GM19452 (cell line): ENCODE results near the gene SUN1.
A peak's percentile ranks its signal among the peaks of the same experiment; 100 is the strongest.

Experiments used
- ATAC-seq: cut with Tn5 transposase; IDR thresholded peaks from one replicate; pipeline ENCODE4 v1.9.1; 2021; ENCODE audit not compliant: unreplicated experiment

The SUN1 gene

DNA sequence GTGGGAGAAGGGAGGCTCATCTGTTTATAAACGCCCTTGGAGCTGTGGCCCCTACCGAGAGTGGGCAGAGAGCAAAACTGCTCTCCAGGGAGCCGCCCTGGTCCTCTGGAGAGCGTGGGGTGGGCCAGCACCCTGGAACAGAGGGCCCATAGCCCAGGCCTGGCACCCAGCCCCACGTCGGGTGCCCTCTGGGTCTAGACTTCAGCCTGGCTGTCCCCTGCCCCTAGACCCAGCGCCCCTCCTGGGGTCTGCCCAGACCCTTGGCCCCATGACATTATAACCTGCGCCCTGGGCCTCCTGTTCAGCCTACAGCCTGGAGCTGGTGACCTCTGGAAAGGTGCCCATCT lies 68.7 kb downstream of the SUN1 start:
- no peak for ATAC-seq

DNA sequence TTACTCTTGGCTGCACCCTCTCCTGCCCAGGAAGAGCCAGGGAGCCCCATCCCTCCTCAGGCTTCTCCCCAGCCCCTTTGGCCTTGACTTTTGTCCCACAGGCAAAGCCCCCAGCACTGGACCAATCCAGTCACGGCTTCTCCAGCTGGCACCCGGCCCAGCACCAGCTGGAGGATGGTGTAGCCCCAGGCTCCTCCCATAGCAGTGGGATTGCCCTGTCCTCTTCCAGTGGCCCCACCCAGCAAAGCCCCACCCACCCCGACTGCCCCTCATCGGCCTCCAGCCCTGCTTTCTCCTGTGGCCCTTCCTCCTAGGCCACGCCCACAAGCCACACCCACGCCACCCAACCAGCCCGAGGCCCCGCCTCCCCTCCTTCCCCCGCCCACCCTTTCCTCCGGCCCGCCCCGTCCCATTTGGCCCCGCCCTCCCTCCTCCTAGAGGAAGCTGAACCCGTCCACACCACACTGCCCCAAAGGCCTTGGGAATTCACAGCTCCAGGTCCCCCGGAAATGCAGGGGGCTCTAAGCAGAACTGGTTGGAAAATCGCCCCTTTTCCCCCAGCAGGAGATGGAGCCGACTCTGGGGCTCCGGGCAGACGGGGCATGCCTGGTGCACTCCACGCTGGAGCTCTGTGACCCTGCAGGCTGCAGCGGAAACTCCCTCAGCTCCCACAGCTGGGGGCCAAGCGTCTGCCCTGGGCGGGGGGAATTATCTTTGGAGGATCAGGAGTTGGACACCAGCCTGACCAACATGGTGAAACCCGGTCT lies 69.3 kb downstream of the SUN1 start:
- no peak for ATAC-seq

DNA sequence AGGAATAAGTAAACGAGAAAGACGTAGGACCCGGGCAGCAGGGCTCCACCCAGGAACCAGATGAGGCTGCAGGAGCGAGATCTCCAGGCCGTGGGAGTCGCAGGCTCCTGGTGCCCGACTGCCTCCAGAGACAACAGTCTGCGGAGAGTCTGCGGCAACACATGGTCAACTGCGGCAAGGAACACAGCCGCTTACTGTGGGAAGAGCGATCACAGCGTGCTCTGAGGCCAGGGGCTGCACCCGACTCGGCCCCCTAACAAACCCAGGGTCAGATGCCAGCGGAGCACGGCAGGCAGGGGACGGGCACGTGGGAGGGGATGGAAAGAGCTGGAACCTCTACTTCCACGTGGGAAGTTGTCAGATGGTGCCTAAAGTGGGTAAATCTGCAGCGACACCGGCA lies 70.7 kb downstream of the SUN1 start:
- no peak for ATAC-seq

DNA sequence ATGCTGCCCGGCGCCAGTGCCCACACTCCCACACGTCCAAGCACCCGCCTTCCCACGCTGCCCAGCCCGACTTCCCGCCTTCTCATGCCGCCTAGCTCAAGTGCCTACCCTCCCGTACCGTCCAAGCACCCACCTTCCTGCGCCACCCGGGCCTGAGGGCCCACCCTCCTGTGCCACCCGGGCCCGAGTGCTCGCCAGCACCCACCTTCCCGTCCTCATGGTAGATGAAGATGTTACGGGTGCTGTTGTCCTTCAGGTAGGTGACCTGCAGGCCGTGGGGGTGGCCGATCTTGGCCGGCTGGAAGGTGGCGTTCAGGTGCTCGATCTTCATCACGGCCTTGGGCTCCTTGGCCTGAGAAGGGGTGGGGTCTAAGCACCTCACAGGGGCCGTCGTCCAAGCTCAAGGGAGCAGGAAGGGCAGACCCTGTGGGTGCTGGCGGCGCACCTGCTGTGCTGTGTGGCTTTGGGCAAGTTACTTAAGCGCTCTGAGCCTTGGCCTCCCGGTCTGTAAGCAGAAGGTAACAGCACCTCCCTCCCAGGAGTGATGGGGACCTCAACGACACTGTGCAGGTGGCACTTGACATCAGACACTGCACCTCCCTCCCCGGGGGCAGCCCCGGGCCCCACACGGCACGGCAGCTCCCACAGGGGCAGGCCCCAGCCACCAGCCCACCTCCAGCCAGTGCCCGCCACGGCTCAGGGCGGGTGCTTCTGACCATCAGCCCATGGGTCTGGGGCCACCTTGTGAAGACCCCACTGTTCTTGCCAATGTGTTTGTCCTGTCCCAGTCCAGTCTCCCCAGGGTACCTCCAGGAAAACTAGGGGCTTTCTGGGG lies 71.9 kb downstream of the SUN1 start:
- no peak for ATAC-seq

DNA sequence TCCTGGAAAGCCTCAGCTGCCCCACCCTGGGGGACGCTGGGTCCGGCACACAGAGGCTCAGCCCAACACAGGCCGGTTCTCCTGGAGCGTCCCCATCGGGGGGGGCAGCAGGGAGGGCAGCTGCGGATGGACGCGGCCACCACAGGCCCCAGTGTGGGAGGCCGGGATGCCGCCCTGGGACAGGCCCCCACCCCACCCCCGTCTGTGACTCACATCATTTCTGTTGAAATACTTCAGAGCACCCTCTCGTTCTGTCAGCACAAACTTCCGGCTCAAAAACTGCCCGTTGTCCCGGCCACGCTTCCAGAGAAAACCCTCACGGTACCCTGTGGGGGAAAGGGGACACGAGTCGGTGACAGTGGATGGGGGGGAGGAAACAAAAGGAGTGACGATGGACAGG lies 72.6 kb downstream of the SUN1 start:
- ATAC-seq: no peak

DNA sequence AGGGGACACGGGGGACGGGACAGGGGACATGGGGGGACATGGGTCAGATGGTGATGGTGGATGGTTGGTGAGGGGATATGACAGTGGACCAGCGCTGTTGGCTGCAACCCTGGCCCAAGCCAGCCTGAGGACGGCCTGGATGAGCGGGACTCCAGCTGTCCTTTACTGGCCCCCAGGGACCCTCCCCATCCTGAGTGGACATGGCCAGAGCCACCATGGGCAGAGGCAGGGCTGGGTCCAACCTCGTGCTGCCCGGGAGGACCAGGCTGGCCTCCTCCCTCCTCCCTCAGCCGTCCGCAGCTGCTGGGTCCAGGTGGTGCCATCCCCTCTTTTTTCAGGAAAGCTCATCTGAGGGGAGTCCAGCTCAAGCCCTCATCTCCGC lies 74.5 kb downstream of the SUN1 start:
- no peak for ATAC-seq

DNA sequence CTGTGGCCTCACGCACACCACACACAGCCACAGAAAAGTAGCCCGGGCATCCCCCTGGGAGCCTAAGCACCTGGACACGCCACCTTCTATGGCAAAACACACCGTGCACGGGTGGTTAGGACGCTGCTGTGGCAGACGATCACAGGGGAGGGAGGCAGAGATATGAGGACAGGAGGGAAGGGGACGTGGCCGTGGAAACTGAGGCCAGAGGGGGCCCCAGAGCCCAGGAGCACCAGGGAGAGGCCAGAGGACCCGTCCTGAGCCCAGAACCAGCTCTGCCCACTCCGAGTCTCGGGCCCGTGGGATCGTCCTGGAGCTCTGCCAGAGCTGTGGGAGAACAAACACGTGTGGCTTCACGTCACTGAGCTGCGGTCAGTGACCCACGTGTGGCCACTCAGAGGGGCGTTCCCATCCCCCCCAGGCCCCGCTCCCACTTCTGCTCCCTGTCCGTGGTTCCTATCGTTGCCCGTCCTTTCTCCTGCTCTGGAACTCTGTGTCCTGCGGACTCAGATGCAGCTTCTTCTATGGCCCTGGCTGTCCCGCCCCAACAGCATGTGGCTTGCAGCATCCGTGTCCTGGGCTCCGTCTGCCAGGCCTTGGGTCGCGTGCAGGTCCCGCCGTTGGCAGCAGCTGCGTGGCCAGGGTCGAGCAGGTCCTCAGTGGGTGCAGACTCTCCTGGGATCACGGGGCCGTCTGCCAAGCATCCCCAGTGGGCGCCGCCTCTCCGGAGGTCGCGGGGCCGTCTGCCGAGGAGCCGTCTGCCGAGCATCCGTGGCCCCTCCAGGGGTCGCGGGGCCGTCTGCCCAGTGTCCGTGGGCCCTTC lies 75.1 kb downstream of the SUN1 start:
- no peak for ATAC-seq

DNA sequence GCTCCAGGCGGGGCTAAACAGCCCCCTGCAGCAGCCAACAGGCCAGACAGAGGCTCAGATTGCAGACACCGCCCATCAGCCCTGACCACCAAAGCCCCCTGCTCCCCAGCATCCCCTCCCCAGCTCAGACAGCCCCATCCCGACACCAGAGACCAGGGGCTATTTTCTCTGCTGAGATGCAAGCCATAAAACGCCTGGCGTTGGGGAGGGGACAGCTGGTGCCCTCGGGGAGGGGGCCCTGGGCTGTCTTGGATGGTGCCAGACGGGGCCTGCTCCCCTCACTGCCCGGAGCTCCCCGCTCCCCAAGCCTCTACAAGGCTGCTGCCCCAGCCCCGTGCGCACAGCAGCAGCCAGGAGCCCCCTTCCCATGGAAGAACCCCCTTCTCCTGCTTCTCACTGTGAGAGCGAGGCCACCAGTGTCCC lies 75.9 kb downstream of the SUN1 start:
- no peak for ATAC-seq

DNA sequence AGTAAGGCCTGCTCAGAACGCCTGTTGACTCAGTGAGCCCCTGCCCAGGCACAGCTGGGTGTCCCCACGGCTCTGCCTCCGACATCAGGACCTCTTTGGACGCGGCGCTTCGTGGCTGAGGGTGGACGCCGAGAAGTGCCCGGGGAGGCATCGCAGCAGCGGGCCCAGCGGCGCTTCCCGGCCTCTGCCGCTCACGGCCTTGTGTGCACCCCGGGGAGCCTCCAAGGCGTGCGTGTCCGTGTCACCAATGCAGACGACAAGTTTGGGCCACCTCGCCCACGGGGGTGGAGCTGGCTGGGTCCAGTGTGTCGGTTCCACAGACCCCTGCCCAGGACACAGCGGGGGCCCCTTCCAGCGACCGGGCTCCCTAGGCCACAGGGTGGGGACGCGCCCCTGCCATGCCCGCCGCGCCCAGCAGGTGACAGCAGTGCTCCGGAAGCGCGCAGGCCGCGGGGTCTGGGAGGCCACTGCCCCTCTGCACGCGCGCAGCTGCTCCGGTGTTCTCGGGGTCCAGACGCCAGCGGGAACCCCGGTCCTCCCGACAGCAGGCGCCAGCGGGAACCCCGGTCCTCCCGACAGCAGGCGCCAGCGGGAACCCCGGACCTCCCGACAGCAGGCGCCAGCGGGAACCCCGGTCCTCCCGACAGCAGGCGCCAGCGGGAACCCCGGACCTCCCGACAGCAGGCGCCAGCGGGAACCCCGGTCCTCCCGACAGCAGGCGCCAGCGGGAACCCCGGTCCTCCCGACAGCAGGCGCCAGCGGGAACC lies 76.5 kb downstream of the SUN1 start:
- ATAC-seq: peak; percentile 75

DNA sequence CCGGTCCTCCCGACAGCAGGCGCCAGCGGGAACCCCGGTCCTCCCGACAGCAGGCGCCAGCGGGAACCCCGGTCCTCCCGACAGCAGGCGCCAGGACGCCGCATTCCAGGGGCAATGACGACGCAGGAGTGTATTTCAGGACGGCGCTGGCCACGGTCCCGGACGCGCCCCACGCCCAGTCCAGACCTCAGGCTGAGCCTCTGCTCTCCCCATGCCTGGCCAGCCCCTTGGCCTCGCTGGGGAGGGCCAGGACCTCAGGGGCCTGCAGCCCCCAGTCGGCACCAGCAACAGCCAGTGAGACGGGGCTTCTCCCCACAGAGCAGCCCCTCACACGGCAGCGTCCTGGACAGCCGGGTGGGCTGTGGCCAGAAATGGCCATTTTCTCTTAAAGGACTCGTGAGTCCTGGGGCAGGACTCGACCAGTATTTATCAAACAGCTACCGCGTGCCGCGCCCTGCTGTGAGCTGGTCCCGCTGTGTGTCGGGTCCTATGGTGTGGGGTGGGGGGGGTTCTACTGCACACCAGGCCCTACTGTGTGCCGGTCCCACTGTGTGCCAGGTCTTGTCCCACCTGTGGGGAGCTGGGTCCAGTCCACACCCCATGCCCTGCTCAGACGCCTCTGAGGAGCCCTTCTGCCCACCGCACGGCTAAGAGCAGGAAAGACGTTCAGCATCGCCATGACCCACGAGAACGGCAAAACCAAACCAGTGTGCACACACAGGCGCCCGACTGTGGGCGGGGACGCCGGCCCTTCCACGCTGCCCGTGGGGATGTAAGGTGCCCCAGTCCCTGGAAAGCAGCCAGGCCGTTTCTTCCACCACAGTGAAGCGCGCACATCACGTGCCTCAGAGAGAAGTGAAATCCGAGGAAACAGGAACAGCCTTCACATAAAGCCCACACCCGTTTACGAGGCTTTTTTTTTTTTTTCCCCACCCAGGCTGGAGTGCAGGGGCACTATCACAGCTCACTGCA lies 77.4 kb downstream of the SUN1 start:
- ATAC-seq: no peak

DNA sequence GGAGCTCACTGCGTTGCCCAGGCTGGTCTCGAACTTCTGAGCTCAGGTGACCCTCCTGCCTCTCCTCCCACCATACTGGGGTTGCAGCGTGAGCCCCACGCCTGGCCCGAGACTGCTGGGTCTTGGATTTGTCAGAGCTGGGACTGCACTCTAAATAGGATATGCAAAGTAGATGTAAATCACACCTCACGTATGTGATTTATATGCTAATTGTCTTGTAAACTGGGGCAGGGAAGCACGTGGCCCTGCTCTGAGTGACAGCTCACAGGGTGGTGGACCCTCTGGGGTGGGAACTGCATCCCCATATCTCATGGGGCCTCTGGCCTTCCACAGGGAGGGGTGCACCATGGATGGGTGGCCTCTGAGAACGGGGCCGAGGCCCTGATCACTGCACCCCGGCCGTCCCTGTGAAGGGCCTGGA lies 78.2 kb downstream of the SUN1 start:
- ATAC-seq: no peak

DNA sequence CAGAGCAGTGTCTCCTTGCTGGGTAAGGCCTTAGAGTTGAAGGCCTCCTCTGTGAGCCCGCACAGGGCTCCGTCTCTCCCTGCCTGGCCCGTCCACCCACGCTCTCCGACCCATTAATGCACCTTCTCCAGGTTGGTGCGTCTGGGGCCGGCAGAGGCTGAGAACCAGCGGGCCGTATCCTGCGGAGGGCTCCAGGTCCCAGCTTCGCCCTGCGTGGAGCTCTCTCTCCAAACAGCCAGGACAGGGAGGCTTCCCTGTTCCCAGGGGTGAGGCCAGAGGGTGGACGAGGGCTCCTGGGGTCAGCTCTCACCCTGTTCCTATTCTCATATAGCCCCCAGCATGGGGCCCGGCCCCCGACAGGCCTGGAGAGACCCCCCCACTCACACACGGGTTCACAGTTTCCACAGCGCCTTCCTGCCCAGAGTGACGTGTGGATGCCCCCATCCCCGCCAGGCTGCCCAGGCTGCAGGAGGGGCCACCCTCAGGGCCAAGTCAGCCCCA lies 78.7 kb downstream of the SUN1 start:
- no peak for ATAC-seq

DNA sequence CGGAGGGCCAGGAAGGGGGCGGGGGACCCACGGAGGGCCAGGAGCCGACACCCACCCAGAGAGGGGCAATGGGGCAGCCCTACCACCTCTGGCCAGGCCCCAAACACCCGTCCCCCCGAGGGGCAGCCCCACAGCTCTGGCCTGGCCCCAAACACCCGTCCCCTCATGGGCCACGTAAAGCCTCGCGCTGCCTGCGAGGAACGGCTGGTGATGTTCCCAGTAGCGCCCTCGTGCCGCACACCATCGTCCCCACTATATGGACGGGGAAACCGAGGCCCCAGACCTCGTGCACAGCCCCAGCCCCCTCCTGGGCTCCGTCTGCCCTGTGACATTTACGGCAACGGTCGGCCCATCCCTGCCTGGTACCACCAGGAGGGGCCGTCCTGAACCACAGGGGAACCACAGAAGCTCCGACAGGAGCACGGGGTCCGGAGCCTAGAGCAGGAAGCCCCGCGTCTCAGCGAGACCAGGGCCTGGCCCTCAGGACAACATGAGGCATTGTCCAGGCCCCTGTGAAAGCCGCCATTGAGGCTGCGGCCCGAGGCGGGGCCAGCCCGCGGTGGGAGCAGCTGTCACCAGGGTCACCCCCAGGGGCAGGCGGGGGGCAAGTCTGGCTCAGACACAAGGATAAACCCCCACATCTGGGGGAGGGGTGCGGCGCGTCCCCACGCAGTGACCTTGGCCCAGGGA lies 79.7 kb downstream of the SUN1 start:
- no peak for ATAC-seq

DNA sequence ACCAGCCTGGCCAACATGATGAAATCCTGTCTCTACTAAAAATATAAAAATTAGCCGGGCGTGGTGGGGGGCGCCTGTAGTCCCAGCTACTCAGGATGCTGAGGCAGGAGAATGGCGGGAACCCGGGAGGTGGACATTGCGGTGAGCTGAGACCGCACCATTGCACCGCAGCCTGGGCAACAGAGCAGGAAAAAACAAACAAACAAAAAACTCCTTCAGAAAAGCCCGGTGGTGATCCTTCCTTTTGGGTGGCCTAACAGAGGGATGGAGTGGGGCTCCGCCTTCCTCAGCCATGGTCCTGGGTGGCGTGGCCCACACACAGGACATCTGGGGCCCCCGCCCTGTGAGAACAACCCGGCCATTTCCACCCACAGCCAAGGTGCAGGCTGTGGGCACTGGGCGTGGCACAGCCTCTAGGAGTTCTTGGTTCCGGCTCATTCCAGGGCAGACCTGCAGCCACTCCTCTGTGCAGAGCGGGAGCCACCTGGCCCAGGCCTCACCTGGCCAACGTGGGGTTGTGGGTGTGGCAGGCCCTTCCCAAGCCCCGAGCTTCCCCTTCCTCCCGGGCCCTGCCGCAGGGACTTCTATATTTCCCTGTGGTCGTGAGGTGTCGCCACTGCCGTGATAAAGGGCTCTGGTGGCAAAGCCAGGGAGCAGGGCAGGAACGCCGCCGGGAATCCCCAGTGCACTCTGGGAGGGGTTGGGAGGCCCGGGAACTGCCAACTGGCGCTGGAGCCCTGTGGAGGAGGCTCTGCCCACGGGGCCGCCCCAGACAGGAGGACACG lies 81.7 kb downstream of the SUN1 start:
- ATAC-seq: no peak

DNA sequence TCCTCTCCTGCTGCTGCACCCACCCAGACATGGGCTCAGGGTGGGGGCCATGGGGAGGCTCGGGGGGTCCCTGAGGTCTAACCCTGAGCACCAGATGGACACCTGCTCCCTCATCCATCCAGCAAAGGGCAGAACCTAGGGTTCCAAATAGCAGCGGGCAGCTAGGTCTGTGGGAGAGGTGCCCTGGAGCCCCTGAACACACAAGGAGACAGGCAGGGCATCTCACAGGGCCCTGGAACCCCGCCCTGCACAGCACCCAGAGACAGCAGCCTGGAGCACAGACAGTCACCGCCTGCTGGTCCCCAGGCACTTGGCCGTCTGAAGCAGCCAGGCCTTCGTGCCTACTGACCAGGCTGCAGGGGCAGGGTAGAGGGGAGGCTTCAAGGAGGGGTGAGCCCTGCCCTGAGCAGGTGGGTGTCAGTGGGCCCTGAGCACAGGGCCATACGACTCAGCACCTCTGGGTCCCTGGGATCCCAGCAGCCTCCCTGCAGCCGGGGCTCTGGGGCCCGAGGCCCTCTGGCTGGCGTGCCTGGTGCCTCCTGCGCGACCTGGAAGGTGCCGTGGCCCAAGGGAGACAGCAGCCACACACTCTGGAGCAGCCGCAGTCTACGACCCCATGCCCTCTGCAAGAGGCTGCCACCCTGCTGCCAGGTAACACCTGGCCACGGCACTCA lies 82.4 kb downstream of the SUN1 start:
- no peak for ATAC-seq

DNA sequence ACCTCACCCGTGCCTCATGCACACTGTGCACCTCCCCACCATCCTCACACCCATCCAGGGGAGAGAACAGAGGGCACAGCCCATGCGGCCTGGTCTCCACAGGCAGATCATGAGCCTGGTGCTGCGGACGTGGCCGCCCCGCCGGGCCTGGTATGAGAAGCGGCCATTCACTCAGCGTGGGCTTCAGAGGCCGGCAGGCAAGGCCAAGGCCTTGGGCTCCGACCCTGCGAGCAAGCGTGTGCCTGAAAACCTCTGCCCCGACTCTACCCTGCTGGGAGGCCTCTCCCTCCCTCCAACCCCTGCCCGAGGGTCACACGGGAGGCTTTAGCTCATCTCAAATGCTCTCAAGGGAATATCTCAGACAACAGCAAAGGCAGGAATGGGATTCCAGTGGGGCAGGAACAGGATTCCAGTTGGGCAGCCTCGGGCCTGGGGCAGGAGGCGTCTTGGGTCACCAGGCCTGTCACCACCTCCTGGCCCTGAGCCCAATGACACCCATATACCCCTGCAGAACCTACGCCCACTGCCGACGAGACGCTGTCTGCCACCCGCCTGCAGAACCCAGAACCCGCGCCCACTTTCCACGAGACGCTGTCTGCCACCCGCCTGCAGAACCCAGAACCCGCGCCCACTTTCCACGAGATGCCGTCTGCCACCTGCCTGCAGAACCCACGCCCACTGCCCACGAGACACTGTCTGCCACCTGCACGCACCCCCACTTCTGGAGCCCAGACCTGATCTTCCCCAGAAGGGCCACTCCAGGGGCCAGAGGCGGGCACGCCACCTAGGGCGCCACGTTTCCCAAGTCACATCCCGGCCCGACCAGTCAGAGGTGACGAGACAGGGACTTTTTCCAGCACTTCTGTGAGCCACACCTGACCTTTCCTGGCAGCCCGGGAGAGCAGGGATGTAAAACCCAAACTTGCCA lies 83.3 kb downstream of the SUN1 start:
- ATAC-seq: no peak
